Activated CD4-positive, alpha-beta T cell treated with anti-CD3 and anti-CD28 coated beads, Interleukin-10, Interleukin-2, amounts not matched to agents 100 ng/mL and 50 ng/mL, durations not matched to agents 16 hours and 8 hours (primary cell): ENCODE measurements around the gene BNC1.

Experiments
- DNase-seq: peaks from one replicate; pipeline ENCODE4 v3.0.0-alpha.2; 2020

The BNC1 gene, protein sequence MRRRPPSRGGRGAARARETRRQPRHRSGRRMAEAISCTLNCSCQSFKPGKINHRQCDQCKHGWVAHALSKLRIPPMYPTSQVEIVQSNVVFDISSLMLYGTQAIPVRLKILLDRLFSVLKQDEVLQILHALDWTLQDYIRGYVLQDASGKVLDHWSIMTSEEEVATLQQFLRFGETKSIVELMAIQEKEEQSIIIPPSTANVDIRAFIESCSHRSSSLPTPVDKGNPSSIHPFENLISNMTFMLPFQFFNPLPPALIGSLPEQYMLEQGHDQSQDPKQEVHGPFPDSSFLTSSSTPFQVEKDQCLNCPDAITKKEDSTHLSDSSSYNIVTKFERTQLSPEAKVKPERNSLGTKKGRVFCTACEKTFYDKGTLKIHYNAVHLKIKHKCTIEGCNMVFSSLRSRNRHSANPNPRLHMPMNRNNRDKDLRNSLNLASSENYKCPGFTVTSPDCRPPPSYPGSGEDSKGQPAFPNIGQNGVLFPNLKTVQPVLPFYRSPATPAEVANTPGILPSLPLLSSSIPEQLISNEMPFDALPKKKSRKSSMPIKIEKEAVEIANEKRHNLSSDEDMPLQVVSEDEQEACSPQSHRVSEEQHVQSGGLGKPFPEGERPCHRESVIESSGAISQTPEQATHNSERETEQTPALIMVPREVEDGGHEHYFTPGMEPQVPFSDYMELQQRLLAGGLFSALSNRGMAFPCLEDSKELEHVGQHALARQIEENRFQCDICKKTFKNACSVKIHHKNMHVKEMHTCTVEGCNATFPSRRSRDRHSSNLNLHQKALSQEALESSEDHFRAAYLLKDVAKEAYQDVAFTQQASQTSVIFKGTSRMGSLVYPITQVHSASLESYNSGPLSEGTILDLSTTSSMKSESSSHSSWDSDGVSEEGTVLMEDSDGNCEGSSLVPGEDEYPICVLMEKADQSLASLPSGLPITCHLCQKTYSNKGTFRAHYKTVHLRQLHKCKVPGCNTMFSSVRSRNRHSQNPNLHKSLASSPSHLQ

DNA sequence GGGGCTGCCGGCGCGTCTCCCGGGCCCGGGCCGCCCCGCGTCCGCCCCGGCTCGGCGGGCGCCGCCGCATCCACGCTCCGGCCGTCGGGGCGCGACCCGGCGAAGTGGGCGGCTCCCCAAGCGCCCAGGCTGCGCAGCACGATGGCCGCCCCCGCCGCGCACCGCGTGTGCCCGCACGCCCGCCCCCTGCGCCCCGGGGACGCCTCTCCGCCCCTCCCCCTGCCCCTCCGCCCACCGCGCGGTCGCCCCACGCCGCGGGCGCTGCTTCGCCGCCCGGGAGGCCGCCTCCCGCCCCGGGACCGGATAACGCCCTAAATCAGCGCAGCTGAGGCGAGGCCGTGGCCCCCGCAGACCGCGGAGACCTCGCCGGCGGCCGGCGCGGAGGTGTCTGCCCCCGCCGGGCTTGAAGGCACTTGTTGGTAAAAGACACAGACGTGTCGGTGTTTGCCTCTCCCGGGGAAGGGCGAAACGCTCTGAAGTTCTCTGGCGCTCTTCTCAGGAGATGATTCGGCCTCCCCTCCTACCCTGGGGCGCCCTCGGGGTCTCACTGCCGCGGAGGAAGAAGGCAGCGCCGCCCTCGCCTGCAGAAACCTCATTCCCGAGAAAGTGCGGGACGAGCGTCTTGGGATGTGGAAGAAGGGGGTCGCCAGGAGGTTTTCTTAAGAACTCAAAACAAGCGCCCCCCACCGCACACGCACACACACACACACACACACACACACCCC, at the start of gene BNC1:
BNC1 (minus strand) TSS at position 106 of the 725 bp plus-strand sequence; CDS start at position 70, 36 bp downstream.
- no peak for DNase-seq

DNA sequence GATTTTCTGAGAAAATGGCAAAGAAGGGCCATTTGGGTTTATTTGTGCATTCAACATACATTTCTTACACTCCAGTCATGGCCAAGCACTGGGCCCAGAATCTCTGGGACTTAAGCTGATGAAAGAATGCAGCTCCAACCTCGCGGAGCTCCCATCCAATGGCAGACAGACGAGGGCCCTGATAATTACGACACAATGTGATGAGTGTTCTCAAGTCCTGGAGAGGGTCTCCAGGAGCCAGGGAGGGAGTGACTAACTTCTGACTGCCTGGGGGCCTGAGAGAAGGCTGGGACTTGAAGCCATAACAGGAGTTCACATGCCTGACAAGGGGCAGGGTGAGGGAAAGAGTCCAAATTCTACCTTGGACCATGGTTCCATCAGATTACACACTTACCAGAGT, 42.6 kb upstream of the BNC1 start:
- no peak for DNase-seq

DNA sequence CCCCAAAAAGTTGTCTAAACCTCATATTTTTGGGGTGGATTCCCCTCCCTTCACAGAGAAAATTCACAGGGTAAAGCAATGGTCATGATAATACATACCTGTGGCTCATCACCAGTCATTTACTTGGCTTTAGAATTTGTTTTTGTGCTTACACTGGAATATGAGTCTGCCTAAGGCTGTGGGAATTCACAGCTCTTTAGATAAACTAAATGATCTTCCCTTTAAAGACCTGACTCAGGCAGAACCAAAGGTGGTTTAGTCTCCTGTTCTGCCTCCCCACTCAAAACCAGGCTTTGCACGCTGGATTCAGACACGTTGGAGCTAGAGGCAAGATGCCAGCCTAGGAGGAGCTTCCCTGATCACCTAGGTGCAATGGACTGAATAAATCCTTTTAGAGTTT, 40.3 kb upstream of the BNC1 start:
- no peak for DNase-seq

DNA sequence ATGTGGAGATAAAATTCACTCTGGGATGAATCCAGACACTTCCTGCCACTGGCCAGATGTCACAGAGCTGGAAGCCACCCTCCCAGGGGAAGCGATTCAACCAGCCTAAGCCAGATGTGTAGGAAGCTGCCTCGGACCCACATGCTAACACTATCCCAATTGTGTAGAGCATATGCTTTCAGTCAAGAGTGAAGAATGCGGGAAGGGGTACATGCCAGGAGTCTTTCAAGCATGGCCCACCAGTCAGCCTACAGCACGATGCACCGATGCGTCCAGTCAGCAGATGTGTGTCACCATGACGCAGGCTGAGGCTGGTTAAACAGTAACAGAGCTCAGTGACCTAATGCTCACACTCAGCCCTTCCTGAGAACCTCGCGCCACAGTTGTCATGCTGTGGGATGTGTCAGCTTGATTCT, 38.8 kb upstream of the BNC1 start:
- no peak for DNase-seq

DNA sequence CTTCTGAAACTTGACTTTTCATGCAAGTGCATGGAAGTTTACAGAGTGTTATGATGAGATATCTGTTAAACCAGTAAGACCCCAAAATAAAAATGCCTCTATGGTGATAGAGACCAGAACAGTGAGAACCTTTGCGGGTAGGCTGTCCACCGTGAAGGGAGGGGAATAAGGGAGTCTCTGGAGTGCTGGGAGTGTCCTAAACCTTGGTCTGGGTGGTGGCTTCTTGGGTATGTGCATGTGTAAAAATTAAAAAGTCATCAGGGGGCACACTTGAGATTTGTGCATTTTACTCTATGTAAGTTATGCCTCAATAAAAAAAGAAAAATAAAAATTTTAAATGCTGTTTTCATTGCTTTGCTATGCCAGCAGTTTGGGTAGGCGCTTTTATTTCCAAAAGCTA, 38.2 kb upstream of the BNC1 start:
- no peak for DNase-seq

DNA sequence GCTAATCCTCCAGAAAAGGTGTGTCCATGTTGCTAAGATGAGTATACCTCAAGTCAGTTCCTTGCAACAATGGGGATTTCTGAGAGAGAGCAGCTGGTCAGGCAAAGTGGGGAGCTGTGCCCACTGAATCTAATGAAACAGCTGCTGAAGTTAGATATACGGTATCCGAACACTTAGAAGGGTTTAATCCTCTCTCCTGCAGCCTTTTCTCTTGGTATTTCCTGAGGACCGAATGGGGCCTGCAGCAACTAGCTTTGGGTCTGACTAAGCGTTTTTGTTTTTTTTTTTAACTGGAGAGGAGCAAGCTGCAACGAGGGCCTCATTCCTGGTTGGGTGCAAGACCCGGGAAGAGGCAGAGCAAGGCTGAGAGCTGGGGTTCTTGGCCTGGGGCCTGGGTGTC, 37.6 kb upstream of the BNC1 start:
- no peak for DNase-seq

DNA sequence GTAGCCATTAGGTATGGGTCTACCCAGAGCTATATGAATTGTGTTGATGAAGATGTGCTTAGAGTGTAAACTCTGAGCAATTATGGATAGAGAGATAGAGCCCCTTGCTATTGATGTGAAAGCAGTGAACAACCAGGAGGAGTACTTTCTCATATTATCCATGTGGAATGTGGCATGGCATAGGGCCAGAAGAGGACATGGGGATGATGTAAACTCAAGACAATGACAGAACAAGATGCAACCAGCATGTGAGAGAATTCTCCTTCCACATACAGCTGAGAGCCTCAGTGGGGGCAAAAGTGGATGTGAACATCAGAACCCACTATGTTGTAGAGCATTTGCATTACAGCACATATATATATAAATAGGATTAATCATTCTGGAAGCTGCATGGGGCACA, 36.4 kb upstream of the BNC1 start:
- DNase-seq, result no peak

DNA sequence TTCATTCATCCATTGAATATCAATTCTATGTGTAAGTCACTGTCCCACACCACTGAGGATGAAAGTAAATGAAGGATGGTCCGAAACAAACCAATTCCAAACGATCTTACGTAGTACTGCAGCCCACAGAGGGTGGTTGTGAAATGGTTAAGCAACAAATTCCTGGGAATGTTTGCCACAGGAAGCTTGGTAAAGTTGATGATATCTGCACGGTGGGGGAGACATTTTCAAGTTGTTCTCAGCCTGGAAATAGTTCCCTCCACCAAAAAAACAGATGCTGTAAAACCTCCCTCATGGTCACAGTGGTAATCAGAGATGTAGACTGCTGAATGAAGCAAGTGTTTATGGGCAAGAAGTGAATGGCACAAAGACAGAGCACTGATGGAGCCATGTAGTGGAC, 35.9 kb upstream of the BNC1 start:
- no peak for DNase-seq

DNA sequence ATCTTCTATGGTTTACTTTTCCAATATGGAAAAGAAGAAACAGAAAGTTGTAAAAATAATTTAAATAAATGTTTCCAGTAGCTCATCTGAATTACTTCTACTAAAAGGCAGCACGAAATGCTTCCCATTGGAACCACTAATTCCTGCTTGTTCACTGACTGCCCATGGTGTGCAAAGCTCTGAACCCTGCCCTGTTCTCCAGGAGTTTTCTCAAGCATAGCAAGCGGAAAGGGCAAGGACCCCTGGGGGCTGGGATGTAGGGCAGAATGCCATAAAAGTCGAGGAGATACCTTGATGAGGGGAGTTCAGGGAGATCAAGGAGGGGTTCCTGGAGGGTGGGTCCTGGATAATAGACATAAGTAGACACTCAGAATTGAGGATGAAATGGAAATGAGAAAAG, 35.3 kb upstream of the BNC1 start:
- no peak for DNase-seq

DNA sequence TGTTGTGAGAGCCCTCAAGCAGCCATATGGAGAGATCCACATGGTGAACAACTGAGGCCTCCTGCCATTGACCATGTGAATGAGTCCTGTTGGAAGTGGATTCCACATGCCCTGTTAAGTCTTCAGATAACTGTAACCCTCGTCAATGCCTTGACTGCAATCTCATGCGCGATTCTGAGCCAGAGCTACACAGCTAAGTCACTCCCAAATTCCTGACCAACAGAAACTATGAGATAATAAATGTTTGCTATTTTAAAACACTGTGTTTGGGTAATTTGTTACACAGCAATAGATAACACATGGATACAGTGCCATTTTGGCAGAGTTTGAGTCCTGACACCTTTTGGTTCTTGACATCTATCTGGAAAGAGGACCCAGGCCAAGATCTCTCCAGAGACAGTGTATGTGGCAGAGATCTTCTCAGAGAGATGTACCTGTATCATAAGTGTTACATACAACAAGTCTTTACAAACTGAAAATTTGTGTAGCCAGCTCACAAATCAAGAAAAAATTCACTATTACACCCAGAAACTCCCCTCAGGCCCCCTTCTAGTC, 34.5 kb upstream of the BNC1 start:
- no peak for DNase-seq

DNA sequence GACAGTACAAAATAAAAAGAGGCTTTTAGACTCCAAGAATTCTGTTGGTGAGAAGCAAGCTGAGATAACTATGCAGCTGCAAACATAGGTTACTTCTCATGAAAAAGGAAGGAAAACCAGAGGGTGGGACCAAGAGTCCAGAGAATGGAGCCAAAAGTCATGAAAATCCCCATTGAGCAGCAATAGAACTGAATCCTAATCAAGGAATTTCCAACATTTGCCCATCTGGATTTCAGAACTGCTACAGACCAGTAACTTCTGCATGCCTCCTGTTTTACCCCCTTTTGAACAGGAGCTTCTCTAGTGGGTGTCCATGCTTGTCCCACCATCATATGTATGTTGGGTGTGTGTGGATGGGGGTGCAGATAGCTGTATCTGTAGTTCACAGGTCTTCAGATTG, 33.6 kb upstream of the BNC1 start:
- DNase-seq, result no peak

DNA sequence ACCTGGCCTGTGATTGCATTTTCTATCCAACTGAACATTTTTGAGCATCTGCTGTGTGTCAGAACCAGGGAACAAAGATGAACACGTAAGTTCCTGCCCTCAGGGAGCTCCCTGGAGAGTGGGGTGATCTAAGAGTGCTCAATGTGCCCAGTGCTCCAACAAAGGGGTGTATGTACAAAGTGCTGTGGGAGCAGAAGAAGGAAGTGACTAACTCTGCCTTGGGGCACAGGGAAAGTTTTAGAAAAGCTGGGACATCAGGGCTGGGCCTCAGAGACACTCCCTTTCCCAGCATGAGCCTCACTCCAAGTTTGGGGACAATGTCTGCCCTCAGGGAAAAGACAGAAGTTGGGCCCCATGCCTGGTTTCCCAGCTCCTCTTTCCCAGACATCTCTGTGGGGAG, 27.6 kb upstream of the BNC1 start:
- DNase-seq, result no peak

DNA sequence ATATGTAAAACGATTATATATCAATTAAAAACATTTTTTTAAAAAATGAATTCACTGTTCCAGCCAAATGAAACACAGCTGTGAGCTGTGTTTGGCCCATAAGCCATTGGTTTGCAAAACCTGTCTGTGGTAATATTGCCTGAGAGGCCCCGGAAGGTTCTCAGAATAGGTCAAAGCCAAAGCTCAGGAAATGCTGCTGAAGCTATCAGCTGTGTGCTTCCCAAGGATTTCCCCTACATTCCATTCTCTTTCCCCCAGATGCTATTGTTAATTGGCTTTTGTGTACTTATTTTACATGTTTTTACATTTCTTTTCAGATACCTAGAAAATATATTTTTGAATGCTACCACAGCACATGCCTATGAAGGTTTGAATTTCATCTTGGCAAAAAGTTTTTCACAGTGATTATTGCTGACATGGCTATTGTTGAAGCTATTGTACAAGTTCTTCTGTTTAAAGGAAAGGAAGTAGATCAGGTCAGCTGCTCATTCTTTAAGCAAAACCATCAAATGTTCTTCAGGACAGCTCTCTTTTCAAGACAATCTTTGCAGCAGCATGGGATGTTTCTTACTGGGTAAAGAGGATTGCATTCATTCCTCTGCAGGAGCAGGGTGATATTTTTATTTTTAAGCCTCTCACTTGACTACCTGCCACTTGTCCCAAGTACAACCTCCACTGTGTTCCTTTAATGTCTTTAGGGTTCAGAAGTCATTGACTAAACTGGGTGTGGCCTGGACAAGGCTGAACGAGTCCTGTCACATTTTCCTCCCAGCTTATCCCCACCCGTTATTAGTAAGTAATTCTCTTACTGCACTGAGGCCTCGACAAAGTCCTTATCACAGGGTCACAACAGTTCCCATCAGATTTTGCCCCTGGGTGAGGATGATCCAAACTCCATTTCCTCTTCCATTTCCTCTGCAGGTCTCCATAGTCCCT, 26.3 kb upstream of the BNC1 start:
- DNase-seq, result no peak

DNA sequence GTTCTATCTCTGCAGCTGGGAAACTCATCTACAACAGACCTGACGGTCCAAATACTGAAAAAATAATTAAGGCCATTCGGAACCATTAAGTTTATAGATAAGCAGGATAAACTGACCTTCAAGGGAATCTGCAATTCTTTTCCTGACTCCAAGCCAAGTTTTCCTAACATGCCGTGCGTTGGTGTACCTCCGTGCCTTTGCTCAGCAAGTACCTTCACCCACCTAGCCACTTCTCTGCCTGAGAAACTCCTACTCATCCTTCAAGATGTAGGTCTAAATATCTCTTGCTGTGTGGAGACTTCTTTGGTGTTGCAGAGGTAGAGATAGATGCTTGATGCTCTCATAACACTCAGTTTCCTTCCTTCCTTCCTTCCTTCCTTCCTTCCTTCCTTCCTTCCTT, 24.2 kb upstream of the BNC1 start:
- no peak for DNase-seq

DNA sequence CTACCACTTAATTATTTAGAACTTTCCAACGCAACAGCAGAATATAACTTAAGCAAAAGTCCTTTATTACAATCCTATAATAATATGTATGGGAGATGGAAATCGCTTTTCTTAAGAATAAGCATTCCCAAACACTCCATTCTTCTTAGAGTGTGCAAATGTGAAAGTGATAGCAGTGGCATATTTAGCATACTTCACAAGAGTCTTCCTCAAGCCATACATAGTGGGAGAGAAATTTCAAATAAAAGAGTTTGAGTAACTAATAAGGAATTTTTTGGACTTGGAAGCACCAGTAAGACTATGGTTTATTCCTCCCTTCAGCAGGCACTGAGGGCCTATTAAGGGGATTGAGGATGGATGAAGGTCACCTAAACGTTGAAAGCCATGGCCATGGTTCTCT, 22.1 kb upstream of the BNC1 start:
- no peak for DNase-seq

DNA sequence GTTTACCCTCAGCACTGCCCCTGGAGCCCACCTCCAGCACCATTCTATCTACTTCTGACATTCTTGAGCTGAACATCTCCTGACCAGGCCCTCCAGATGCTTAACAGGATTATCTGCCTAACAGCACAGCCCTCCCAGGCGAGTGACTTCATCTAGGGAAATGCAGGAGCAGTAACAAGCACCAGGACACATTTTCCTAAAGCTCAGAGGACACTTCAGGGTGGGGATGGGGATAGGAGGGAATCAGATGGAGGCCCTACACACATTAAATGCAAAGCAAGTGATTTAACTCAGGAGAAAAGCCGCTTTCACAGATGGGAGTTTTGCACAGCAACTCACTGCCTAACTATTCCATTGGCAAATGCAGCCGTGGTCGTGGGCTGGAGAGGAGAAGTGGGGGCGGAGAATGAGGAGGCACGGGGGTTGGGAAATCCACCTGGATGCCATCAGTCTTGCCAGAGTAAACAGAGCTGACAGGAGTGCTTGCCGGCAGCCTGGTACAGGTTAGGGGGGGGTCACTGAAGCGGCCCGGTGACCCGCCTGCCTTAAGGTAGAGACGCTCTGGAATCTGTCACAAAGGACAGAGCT, 21.3 kb upstream of the BNC1 start:
- DNase-seq, result no peak

DNA sequence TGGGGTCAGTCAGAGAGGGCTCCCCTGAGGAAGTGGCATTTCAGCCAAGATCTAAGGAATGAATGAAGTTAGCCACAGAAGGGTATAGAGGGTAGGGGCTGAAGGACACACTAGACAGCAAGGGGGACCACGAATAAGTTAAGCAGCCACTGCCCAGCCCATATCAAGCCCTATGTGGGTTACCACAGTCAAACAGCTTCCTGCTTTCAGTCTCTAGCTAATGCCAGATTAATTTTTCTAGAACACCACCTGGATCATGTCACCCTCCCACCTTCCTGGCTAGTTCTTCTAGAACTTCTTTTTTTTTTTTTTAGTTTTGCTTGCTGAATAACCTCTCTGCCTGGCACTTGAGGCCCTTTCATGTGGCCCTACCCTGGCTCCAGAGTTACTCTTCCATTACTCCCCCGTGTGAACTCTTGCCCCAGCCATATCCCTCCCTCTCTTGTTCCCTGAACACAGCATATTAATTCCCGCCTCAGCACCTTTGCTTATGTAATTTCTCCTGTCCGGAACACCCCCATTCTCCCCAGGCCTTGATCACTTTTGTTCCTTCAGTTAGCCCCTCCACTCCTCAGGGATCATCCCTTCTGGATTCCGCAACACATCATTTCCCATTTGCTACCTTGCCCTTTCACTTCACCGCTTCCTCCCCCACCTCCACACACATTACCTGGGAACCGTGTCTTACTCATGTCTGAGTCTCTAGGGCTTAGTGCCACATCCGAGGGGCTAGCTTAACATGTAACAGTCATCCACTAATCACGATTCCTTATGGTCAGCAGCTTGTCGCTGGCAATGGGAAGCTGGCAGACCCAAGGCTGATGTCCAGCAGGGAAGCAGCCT, 20.6 kb upstream of the BNC1 start:
- no peak for DNase-seq

DNA sequence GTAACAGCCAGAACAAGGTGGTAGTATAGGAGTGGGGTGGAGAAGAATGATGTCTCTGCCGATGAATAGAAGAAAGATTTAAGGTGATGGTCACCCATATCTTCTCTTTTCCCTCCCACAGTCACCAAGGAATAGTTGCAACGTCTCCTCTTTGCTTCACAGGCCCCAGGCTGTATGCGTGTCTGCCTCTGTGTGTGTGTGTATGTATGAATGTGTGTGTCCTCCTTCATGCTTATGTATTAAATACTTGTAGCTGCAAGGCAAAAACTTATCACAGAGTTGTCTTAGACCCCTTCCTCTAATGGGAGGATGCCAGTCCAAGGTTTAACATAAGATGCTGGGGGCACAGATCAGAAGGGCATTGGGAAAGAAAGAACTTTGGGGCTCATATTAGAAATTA, 19.1 kb upstream of the BNC1 start:
- no peak for DNase-seq

DNA sequence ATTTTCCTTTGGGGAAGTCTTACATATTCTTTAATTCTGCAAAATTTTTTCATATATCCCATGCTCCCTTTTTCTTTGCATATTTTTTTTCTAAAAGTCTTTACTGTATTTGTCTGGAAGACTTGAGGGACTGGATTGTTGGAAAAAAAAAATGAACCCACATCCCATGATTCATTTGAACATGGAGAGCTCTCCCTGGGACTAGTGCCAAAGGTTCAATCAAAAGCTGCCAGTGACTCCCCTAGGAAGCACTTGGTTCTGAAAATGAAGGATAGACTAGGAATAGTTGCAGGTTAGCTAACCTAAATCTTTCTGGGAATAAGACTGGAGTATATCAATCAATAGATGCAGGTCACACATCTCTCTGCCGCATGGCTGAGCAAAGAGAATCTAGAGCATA, 16.4 kb upstream of the BNC1 start:
- DNase-seq, result no peak

DNA sequence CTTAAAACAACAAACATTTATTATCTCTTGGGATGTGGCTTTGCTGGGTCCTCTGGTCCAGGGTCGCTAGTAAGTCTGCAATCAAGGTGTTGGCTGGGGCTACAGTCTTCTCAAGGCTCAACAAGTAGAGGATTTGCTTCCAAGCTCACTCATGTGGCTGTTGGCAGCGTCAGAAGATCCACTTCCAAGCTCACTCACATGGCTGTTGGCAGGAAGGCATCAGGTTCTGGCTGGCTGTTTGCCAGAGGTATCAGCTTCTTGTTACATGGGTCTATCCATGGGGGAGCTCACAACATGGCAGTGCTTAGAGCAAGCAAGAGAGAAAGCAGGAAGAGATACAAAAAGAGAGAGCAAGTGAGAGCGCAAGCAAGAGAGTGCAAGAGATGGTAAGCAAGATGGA, 15.0 kb upstream of the BNC1 start:
- no peak for DNase-seq
